HCT116 (cell line): ENCODE data around the gene SMR3B.

Experiments used
- FOSL1 ChIP-seq: IDR thresholded peaks from 2 replicates; pipeline ENCODE4 v1.6.1; 2012; ENCODE audit warnings: low read depth
- POLR2AphosphoS5 ChIP-seq: IDR thresholded peaks from 2 replicates; pipeline ENCODE4 v1.6.1; 2011; ENCODE audit warnings: mild to moderate bottlenecking, low read depth, low read length, moderate library complexity
- TF ChIP-seq, protein P1 (sequence below), 3 experiments: fragments of 200-600 bp in 1 of 3; sonication (generic) in 1 of 3; IDR thresholded peaks in 2 of 3; conservative IDR thresholded peaks in 1 of 3; 2 replicates each; pipeline ENCODE4 v1.5.1; 2012 to 2017; ENCODE audit warnings: low read depth in 2 of 3, low read length in 2 of 3, antibody characterized with exemption in 1 of 3, borderline replicate concordance in 1 of 3, control low read depth in 1 of 3, mild to moderate bottlenecking in 1 of 3, mixed read lengths in 1 of 3, mixed run types in 1 of 3, moderate library complexity in 1 of 3; ENCODE audit not compliant: insufficient read depth in 1 of 3

GRCh38 chr4:70405765-70406164 lies 22.8 kb downstream of the SMR3B start:
- TF ChIP-seq, protein P1, sequence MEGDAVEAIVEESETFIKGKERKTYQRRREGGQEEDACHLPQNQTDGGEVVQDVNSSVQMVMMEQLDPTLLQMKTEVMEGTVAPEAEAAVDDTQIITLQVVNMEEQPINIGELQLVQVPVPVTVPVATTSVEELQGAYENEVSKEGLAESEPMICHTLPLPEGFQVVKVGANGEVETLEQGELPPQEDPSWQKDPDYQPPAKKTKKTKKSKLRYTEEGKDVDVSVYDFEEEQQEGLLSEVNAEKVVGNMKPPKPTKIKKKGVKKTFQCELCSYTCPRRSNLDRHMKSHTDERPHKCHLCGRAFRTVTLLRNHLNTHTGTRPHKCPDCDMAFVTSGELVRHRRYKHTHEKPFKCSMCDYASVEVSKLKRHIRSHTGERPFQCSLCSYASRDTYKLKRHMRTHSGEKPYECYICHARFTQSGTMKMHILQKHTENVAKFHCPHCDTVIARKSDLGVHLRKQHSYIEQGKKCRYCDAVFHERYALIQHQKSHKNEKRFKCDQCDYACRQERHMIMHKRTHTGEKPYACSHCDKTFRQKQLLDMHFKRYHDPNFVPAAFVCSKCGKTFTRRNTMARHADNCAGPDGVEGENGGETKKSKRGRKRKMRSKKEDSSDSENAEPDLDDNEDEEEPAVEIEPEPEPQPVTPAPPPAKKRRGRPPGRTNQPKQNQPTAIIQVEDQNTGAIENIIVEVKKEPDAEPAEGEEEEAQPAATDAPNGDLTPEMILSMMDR (IDR thresholded peaks at IDR 0.05 in 2 of 3, conservative IDR thresholded peaks at IDR 0.05 in 1 of 3; ENCODE audit: borderline replicate concordance in 1 of 3, insufficient read depth in 1 of 3, low read depth in 2 of 3, low read length in 2 of 3), result no peak
- no peak for TF ChIP-seq POLR2AphosphoS5
- TF ChIP-seq FOSL1, result no peak
